GM12874 (cell line): Measurements from ENCODE around the gene RNASE12.

Source experiments
- TF ChIP-seq, protein P1 (sequence below): IDR thresholded peaks from 2 replicates; pipeline ENCODE4 v1.5.1; 2011; ENCODE audit warnings: low read depth, mild to moderate bottlenecking, control low read depth, low read length, moderate library complexity; ENCODE audit not compliant: insufficient read depth

Gene RNASE12

GRCh38 chr14:20628063-20628854 lies 37.1 kb upstream of the RNASE12 start:
- TF ChIP-seq, protein P1, sequence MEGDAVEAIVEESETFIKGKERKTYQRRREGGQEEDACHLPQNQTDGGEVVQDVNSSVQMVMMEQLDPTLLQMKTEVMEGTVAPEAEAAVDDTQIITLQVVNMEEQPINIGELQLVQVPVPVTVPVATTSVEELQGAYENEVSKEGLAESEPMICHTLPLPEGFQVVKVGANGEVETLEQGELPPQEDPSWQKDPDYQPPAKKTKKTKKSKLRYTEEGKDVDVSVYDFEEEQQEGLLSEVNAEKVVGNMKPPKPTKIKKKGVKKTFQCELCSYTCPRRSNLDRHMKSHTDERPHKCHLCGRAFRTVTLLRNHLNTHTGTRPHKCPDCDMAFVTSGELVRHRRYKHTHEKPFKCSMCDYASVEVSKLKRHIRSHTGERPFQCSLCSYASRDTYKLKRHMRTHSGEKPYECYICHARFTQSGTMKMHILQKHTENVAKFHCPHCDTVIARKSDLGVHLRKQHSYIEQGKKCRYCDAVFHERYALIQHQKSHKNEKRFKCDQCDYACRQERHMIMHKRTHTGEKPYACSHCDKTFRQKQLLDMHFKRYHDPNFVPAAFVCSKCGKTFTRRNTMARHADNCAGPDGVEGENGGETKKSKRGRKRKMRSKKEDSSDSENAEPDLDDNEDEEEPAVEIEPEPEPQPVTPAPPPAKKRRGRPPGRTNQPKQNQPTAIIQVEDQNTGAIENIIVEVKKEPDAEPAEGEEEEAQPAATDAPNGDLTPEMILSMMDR: no peak

DNA sequence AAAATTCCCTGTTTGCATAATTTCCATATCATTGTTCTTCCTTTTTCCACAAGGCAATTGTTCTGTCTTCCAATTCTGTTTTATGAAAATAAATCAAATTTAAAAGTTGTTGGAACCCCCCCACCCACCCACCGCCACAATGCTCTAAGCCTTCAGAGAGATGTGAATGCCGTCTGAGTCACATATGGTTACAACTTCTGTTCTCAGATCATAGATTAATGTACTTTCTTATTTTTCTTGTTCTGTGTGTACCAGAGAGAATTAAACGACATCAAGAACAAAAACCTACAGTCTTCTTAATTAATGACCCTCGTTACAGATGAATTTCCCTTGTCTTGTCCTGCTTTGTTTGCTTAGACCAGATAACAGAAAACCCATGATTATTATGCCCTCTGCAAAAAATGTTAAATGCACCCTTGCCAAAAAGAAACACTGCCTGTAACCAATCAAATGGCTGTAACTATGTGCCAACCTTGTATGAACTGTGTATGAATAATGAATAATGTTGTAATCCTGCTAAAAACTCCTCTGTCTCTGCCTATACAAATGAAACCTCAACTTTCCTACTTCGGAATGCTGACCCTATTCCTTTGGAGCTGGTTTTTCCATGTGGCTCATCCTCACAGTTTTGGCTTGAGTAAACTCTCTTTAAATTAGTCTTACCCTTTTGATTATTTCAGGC lies 36.3 kb upstream of the RNASE12 start:
- TF ChIP-seq, protein P1: no peak

- TF ChIP-seq, protein P1: no peak
Observed at GRCh38 chr14:20626274-20626673, 35.1 kb upstream of the RNASE12 start.

GRCh38 chr14:20624495-20625070 lies 33.4 kb upstream of the RNASE12 start:
- TF ChIP-seq, protein P1: no peak

GRCh38 chr14:20623798-20624197 lies 32.6 kb upstream of the RNASE12 start:
- TF ChIP-seq, protein P1: no peak

DNA sequence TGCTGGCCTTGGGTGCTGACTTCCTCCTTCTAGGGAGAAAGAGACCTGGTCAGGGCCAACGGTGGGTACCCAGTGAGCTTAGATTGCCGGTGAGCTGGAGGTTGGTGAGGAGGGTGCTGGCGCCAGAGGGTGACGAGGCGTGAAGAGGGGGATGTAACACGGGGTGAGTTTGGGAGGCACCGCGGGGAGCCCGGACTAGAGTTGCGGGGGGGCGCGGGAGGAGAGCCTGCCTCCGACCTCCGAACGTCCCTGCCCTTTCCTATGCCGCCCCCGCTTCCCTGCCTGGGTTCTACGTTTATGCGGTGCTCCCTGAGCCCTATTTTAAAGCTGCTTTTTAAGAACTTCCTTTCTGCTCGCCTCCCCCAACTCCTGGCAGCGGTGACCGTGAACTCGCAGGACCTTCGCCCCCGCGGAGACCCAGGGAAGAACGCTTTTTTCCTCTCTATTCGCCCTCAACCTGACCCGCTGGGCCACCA lies 31.7 kb upstream of the RNASE12 start:
- TF ChIP-seq, protein P1: no peak

GRCh38 chr14:20620798-20621478 lies 29.8 kb upstream of the RNASE12 start:
- TF ChIP-seq, protein P1: no peak
